GM12892 (cell line): ENCODE data around the gene ITFG1.

Experiments
- POLR2A ChIP-seq: IDR thresholded peaks from 2 replicates; pipeline ENCODE4 v1.6.1; 2011; ENCODE audit warnings: low read depth, low read length, control low read depth
- TAF1 ChIP-seq: IDR thresholded peaks from 2 replicates; pipeline ENCODE4 v1.6.1; 2011; ENCODE audit warnings: low read depth, mild to moderate bottlenecking, control low read depth, low read length, borderline replicate concordance

DNA sequence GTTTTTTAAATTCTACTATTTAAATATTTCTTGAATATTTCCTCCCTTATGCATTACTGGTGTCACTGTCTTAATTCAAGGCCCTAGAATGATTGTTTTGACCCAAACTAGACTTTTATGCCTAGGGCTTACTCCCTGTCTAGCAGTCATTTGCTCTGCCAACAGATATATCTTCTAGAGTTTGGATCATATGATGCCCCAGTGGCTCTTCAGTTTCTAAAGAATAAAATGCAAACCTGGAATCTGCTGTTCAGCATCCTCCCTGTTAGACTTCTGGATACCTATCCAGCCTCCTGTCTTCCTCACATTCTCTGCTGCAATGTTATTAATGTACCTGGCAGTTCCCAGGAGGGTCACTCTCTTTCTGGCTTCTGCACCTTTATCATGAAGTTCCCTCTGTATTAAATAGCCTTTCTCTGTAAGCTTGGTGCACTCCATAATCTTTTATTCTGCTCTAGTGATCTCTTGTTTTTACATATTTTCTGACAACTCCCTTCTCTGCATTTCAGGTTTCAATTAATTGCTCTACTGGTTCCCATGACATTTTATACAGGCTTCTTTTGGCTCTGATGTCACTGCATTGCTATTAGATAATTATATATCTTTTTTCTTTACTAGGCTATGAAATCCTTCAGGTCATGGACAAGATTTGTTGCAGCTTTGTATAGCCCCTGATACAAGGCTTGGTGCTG, 15.9 kb upstream of the ITFG1 start:
- TF ChIP-seq POLR2A = no peak
- no peak for TF ChIP-seq TAF1
